Measurements from ENCODE around the gene SDK1. TPM values are rescaled to one million over a fixed set of nuclear protein-coding genes. Genes with fewer than 3 reads are reported as not detected.
"Not testable (repeated sequence)": the region's sequence is repeated elsewhere in the genome, so short reads cannot be mapped to it uniquely, and the experiment has no call there.

SDK1 gene
- total RNA-seq, 1 donor from 2014 or later = 10.9 TPM

DNA sequence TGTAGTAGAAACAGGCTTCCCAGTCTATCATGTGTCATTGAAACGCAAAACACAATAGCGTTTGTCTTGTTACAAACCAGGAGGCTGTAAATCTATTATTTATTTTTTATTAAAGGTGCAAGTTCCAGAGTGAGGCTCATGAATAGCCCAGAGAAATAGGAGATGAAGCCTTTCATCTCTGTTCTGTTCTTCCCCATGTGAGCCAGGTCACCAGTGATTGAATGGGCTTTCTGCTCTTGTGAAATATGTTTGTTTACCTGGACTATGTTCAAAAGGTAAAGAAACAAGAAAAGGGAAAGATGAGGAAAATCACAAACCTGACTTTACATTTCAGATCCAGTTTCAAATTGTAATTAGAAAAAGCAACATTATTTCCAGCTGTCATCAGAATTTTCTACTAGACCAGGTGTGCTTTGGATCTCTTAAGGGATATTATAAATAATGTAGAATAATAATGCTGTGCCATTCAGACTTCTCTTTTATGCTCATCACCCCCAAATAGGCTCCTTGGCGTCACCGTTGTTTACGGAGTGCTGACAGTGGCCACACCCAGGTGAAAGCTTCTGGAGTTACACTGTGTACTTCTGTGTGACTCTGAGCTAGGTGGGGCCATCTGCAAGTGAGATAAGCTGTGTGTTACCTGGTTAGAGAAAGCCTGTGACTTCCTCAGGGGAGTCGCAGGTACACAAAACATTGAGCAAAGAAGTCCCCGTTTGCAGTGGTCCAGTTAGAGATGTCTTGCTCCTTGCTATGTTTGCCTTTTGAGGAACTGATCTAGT lies 274.9 kb downstream of the SDK1 start:
- no peak overlapping the region for H3K4me3 Mint-ChIP-seq (ENCODE audit: unreplicated experiment)
- no peak for DNase-seq (ENCODE audit: low spot score)
- peaks cover 4% of the 10 kb centered on the region for H3K36me3 Mint-ChIP-seq (ENCODE audit: low read depth)
- H3K27me3 Mint-ChIP-seq (ENCODE audit: low read depth) = no peaks in the 10 kb centered on the region
- no peaks in the 10 kb centered on the region for H3K4me1 Mint-ChIP-seq (ENCODE audit: low read depth)
- H3K27ac Mint-ChIP-seq (ENCODE audit: unreplicated experiment) = no peak overlapping the region
- H3K9me3 Mint-ChIP-seq (ENCODE audit: low read depth) = peaks cover 33% of the 10 kb centered on the region
- TF ChIP-seq, protein P1, sequence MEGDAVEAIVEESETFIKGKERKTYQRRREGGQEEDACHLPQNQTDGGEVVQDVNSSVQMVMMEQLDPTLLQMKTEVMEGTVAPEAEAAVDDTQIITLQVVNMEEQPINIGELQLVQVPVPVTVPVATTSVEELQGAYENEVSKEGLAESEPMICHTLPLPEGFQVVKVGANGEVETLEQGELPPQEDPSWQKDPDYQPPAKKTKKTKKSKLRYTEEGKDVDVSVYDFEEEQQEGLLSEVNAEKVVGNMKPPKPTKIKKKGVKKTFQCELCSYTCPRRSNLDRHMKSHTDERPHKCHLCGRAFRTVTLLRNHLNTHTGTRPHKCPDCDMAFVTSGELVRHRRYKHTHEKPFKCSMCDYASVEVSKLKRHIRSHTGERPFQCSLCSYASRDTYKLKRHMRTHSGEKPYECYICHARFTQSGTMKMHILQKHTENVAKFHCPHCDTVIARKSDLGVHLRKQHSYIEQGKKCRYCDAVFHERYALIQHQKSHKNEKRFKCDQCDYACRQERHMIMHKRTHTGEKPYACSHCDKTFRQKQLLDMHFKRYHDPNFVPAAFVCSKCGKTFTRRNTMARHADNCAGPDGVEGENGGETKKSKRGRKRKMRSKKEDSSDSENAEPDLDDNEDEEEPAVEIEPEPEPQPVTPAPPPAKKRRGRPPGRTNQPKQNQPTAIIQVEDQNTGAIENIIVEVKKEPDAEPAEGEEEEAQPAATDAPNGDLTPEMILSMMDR (IDR thresholded peaks at IDR 0.05) = no peak

DNA sequence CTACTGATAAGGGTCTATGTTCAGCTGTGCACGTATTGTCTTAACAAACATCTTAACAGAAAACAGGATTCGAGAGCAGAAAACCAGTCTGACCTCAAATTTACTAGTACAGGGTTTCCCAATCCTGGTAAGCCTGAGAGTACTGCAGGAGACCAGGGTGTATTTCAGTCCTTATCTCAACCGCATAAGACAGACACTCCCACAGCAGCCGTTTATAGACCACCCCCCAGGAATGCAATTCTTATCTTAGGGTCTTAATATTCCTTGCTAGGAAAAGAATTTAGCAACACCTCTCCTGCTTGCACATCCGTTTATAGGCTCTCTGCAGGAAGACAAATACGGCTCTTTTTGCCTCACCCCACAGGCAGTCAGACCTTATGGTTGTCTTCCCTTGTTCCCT lies 277.3 kb downstream of the SDK1 start:
- TF ChIP-seq, protein P1 (IDR thresholded peaks at IDR 0.05) = no peak
- no peak overlapping the region for H3K4me3 Mint-ChIP-seq (ENCODE audit: unreplicated experiment)
- DNase-seq (ENCODE audit: low spot score) = no peak
- H3K27me3 Mint-ChIP-seq (ENCODE audit: low read depth) = no peaks in the 10 kb centered on the region
- H3K27ac Mint-ChIP-seq (ENCODE audit: unreplicated experiment) = no peak overlapping the region
- H3K4me1 Mint-ChIP-seq (ENCODE audit: low read depth) = no peaks in the 10 kb centered on the region
- H3K36me3 Mint-ChIP-seq (ENCODE audit: low read depth) = peaks cover 4% of the 10 kb centered on the region
- peaks cover 33% of the 10 kb centered on the region for H3K9me3 Mint-ChIP-seq (ENCODE audit: low read depth)

DNA sequence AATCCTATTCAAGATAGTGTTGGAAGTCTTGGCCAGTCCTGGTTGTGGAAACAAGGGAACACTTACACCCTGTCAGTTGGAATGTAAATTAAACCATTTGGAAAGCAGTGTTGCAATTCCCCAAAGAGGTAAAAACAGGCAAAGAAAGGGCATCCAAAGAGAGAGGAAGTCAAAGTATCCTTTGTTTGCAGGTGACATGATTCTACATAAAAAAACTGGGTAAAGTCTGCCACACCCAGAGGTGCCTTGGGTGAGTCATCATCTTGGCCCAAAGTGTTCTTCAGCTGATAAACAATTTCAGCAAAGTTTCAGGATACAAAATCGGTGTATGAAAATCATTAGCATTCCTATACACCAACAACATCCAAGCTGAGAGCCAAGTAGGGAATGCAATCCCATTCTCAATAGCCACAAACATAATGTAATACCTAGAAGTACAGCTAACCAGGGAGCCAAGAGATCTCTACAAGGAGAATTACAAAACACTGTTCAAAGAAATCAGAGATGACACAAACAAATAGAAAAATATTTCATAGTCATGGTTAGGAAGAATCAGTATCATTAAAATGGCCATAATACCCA lies 278.7 kb downstream of the SDK1 start:
- Mint-ChIP-seq H3K27me3 (ENCODE audit: low read depth) (no peaks in the 10 kb centered on the region), H3K4me1 (ENCODE audit: low read depth) (no peaks in the 10 kb centered on the region), H3K9me3 (ENCODE audit: low read depth) (peaks cover 33% of the 10 kb centered on the region), H3K36me3 (ENCODE audit: low read depth) (peaks cover 4% of the 10 kb centered on the region), H3K27ac (ENCODE audit: unreplicated experiment) (no peak overlapping the region), H3K4me3 (ENCODE audit: unreplicated experiment) (no peak overlapping the region)
- TF ChIP-seq, protein P1 (IDR thresholded peaks at IDR 0.05) = no peak
- no peak for DNase-seq (ENCODE audit: low spot score)

DNA sequence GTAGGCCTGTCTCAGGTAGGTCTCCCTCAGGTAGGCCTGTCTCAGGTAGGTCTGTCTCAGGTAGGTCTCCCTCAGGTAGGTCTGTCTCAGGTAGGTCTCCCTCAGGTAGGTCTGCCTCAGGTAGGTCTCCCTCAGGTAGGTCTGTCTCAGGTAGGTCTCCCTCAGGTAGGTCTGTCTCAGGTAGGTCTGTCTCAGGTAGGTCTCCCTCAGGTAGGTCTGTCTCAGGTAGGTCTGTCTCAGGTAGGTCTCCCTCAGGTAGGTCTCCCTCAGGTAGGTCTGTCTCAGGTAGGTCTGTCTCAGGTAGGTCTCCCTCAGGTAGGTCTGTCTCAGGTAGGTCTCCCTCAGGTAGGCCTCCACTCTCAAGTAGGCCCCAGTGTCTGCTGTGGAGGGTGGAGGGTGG lies 281.1 kb downstream of the SDK1 start:
- not testable (repeated sequence) for H3K4me3 Mint-ChIP-seq (ENCODE audit: unreplicated experiment); DNase-seq (ENCODE audit: low spot score); H3K27ac Mint-ChIP-seq (ENCODE audit: unreplicated experiment); H3K4me1 Mint-ChIP-seq (ENCODE audit: low read depth); H3K36me3 Mint-ChIP-seq (ENCODE audit: low read depth); H3K27me3 Mint-ChIP-seq (ENCODE audit: low read depth)
- peaks cover 29% of the 10 kb centered on the region for H3K9me3 Mint-ChIP-seq (ENCODE audit: low read depth)

DNA sequence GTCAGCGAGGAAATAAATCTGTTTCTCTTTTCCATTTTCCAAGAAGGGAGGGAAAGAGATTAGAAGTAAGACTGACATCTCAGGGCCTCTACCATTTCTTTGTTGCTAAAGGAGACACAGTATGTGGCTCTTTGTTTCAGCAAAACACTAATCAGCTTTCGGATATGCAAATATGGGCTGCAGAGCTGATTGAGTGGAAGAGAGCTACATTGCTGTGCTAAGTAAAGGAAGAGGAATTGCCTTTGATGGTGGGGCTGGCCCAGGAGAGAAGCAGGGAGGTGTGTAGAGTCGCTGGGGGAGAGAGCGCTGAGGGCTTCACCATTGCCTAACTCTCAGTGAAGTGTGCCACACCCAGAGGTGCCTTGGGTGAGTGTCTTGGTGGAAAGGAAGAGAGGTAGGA lies 284.8 kb downstream of the SDK1 start:
- Mint-ChIP-seq H3K4me1 (ENCODE audit: low read depth) (no peaks in the 10 kb centered on the region), H3K36me3 (ENCODE audit: low read depth) (no peaks in the 10 kb centered on the region), H3K27ac (ENCODE audit: unreplicated experiment) (no peak overlapping the region), H3K9me3 (ENCODE audit: low read depth) (no peaks in the 10 kb centered on the region), H3K4me3 (ENCODE audit: unreplicated experiment) (no peak overlapping the region), H3K27me3 (ENCODE audit: low read depth) (no peaks in the 10 kb centered on the region)
- TF ChIP-seq, protein P1 (IDR thresholded peaks at IDR 0.05) = no peak
- DNase-seq (ENCODE audit: low spot score) = no peak

DNA sequence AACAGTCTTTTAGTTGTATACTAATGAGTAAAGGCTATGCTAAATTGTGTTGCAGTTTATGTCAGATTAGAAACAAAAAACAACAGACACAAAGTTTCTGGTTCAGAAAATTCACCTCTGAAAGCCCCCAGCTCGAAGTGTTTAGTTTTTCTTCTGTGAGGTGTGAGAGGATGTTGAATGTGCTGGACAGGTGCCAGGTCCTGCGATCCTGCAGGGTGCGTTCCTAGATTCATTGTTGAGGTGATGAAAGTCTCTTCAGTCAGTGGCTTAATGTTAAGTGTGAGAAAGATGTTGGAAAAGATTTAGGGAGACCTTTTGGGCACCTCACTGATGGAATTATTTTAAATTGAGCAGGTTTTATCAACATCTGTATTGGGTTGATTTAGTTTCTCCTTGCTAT lies 287.3 kb downstream of the SDK1 start:
- TF ChIP-seq, protein P1 (IDR thresholded peaks at IDR 0.05) = no peak
- H3K4me1 Mint-ChIP-seq (ENCODE audit: low read depth) = peaks cover 7% of the 10 kb centered on the region
- no peaks in the 10 kb centered on the region for H3K9me3 Mint-ChIP-seq (ENCODE audit: low read depth)
- no peaks in the 10 kb centered on the region for H3K36me3 Mint-ChIP-seq (ENCODE audit: low read depth)
- H3K27me3 Mint-ChIP-seq (ENCODE audit: low read depth) = no peaks in the 10 kb centered on the region
- no peak overlapping the region for H3K27ac Mint-ChIP-seq (ENCODE audit: unreplicated experiment)
- DNase-seq (ENCODE audit: low spot score) = no peak
- no peak overlapping the region for H3K4me3 Mint-ChIP-seq (ENCODE audit: unreplicated experiment)

All from chondrocyte (in vitro differentiated cells).